Measurements from ENCODE around the gene IL20RB. TPM values are rescaled to one million over a fixed set of nuclear protein-coding genes. Genes with fewer than 3 reads are reported as not detected.
A peak's percentile ranks its signal among the peaks of the same experiment; 100 is the strongest.

IL20RB gene
- polyA plus RNA-seq, 4 donors = 0.33 to 0.63 (median 0.45) TPM

DNA sequence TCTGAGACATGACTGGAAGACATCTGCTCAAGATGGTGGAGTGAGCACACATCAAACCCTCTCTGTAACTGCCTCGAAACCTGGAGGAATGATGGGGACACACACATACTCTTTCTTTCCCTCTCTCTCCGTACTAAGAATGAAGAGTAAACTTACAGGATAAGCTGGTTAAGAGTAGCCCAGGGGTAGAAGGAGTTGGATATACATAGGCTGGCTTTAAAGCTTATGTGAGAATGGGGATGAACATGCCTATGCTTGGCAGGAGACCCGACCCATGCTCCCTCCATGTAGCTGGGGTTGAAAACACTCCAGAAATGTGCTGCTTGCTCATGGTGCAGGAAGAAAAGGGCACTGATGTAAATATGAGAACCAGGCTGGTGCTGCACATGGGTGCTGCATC is 68.9 kb downstream of the IL20RB start:
- DNase-seq (ENCODE audit: low read depth in 4 of 4, low spot score in 3 of 4) = no peak

DNA sequence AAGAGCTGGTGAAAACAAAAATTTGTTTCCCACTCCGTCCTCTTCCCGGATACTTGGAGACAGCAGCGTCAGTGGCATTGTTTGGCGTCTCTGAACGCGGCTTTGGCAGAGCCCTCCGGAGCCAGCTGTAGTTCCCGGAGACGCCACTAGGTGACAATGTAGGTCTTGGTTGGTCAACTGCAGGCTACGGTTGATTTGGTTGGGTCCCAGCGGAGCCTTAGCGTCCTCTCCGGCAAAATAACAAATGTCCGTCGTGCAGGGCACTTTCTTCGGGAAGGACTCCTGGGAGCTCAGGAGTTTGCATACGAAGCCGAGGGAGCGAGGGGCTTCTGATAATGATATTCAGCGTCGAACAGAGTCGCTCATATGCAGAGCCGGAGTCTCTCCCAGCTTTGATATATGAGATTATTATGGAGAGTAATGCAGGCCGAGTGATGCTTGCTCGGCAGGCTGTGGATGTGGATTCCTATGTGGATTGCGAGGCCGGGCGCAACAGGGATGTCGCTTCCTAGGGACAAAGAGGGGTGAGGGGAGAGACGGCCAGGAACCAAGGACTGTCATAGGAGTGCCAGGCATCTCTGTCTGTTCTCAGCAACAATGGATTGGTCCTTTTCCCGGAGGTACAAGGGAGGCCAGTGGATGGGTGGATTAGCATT is 74.8 kb downstream of the IL20RB start:
- peak; percentile 59 to 72 (median 70) for DNase-seq (ENCODE audit: low read depth in 4 of 4, low spot score in 3 of 4)

DNA sequence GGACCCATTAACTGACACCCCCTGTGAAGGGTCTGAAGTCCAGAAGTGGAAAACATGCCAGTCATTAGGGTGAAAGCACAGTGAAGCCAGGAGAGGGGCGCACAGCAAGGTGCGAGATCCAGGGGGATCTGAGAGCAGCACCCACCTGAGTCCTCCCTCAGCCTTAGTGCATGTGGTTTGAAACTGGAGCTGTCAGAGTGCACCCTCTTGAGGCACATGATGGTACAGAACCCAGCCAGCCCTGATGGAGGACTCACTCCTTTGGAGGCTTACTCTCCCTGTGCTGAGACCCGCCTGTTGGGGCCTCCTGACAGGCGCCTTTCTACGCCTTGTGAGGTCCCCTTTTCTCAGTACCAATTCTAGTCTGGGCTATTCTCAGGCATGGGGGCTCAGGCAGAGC is 77.8 kb downstream of the IL20RB start:
- no peak for DNase-seq (ENCODE audit: low read depth in 4 of 4, low spot score in 3 of 4)

GRCh38 chr3:137039570-137039969 is 81.8 kb downstream of the IL20RB start:
- no peak for DNase-seq (ENCODE audit: low read depth in 4 of 4, low spot score in 3 of 4)

- no peak for DNase-seq (ENCODE audit: low read depth in 4 of 4, low spot score in 3 of 4)
Measured at GRCh38 chr3:137041251-137041650, 83.5 kb downstream of the IL20RB start.

- no peak for DNase-seq (ENCODE audit: low read depth in 4 of 4, low spot score in 3 of 4)
Measured at GRCh38 chr3:137041686-137042085, 83.9 kb downstream of the IL20RB start.

DNA sequence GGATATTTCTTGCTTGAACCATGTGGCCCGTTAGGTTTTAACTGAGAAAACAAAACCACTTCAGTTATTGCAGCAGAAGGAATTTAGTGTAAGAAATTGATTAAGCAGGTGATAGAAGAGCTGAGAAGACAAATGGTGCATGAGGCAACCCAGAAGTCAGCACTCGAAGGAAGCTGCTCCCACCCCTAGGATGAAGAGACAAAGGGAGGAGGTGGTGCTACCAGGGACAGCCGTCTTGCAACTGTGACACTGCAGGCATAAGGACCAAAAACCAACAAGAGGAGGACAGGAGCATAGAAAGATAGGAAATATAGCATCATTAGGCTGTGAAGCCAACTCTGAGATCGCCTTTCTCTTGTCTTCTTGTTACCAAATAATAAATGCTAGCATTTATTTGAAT is 89.0 kb downstream of the IL20RB start:
- DNase-seq (ENCODE audit: low read depth in 4 of 4, low spot score in 3 of 4) = no peak

DNA sequence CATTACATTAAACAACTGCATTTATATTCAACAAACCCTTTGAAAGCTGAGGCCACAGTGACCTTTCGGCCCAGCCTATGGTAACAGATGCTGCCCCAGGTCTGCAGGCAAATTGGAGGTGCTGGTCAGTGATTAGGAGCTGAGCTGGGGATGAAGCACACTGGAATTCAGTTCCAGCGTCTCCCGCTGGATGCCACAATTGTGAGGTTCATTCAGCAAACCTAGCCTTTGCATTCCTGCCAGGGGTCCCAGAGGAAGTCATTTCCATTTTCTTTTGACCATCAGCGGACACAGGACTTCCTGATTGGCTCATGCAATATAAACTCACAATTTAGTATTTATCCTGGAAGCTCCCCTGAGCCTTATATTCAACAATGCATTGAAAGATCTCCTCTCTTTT is 89.5 kb downstream of the IL20RB start:
- DNase-seq (ENCODE audit: low read depth in 4 of 4, low spot score in 3 of 4) = no peak

GRCh38 chr3:137050281-137050680 is 92.5 kb downstream of the IL20RB start:
- DNase-seq (ENCODE audit: low read depth in 4 of 4, low spot score in 3 of 4) = no peak

GRCh38 chr3:137052298-137052697 is 94.5 kb downstream of the IL20RB start:
- no peak for DNase-seq (ENCODE audit: low read depth in 4 of 4, low spot score in 3 of 4)

Other genes with a start within 250 kb of the IL20RB start
- gene STAG1, start 205.6 kb upstream of the IL20RB start, polyA plus RNA-seq (ENCODE audit: insufficient read length in 4 of 4) = 10 to 100 TPM; 46.1 to 57.5 (median 51.8) TPM
- gene SLC35G2, start 138.9 kb upstream of the IL20RB start, polyA plus RNA-seq (ENCODE audit: insufficient read length in 4 of 4) = 10 to 100 TPM in 1 of 4 donors, 1 to 10 TPM in 3; 3.5 to 11.7 (median 5.6) TPM
- 10 to 100 TPM; 32.1 to 48.6 (median 40.0) TPM for gene NCK1, start 95.8 kb upstream of the IL20RB start, polyA plus RNA-seq (ENCODE audit: insufficient read length in 4 of 4)

Measured in left renal pelvis (tissue), 4 donors.